Daoy (cell line): Measurements from ENCODE around the gene SLFN11. TPM values are rescaled to one million over a fixed set of nuclear protein-coding genes. Genes with fewer than 3 reads are reported as not detected.
A peak's percentile ranks its signal among the peaks of the same experiment; 100 is the strongest.
"Not testable (repeated sequence)": the region's sequence is repeated elsewhere in the genome, so short reads cannot be mapped to it uniquely, and the experiment has no call there.

Experiments used
- DNase-seq: peaks from one replicate; pipeline ENCODE4 v3.0.0-alpha.2; 2015; ENCODE audit warnings: low read depth
- total RNA-seq: library from RNA; depleted of rRNA; stranded (reverse); fragments of >200 nt; shearing (Covaris generic); gene quantifications from 2 replicates; pipeline ENCODE4 v1.2.3, GENCODE V29; 2014

SLFN11 gene
- total RNA-seq, 1 experiment from 2014 or later: 66.6 TPM

- no peak for DNase-seq
These were observed 21.1 kb downstream of the SLFN11 start for GRCh38 chr17:35352284-35352683.

GRCh38 chr17:35350493-35350892 lies 22.9 kb downstream of the SLFN11 start:
- DNase-seq: no peak

- peak; percentile 67 for DNase-seq
These were observed 27.3 kb downstream of the SLFN11 start for GRCh38 chr17:35345926-35346771.

- no peak for DNase-seq
These were observed 27.9 kb downstream of the SLFN11 start for GRCh38 chr17:35345445-35345925.

GRCh38 chr17:35344262-35344661 lies 29.2 kb downstream of the SLFN11 start:
- DNase-seq: no peak

- DNase-seq: no peak
These were observed 31.1 kb downstream of the SLFN11 start for GRCh38 chr17:35342276-35342675.

GRCh38 chr17:35341411-35341992 lies 31.9 kb downstream of the SLFN11 start:
- DNase-seq: no peak

- DNase-seq: no peak
These were observed 35.2 kb downstream of the SLFN11 start for GRCh38 chr17:35338230-35338629.

GRCh38 chr17:35337364-35337763 lies 36.1 kb downstream of the SLFN11 start:
- no peak for DNase-seq

- not testable (repeated sequence) for DNase-seq
These were observed 39.8 kb downstream of the SLFN11 start for GRCh38 chr17:35333578-35333977.

GRCh38 chr17:35322749-35323148 lies 50.7 kb downstream of the SLFN11 start:
- no peak for DNase-seq

- no peak for DNase-seq
These were observed 57.5 kb downstream of the SLFN11 start for GRCh38 chr17:35315971-35316370.

GRCh38 chr17:35315283-35315682 lies 58.1 kb downstream of the SLFN11 start:
- DNase-seq: peak; percentile 85

- DNase-seq: peak; percentile 2
These were observed 58.8 kb downstream of the SLFN11 start for GRCh38 chr17:35314415-35315216.

GRCh38 chr17:35313875-35314409 lies 59.5 kb downstream of the SLFN11 start:
- DNase-seq: no peak

- DNase-seq: peak; percentile 66
These were observed 60.4 kb downstream of the SLFN11 start for GRCh38 chr17:35312790-35313711.

- DNase-seq: no peak
These were observed 61.1 kb downstream of the SLFN11 start for GRCh38 chr17:35312346-35312745.

- not testable (repeated sequence) for DNase-seq
These were observed 64.1 kb downstream of the SLFN11 start for GRCh38 chr17:35309345-35309744.
